ENCODE measurements around the gene C11orf91. TPM values are rescaled to one million over a fixed set of nuclear protein-coding genes. Genes with fewer than 3 reads are reported as not detected.

The C11orf91 gene
- total RNA-seq, 1 experiment from 2014 or later = 0.22 TPM

- Mint-ChIP-seq H3K4me1 (peaks cover 54% of the 10 kb centered on the region), H3K4me3 (no peak overlapping the region), H3K9me3 (peaks cover 16% of the 10 kb centered on the region), H3K27ac (no peak overlapping the region), H3K27me3 (ENCODE audit: low read depth) (no peaks in the 10 kb centered on the region), H3K36me3 (peaks cover 9% of the 10 kb centered on the region)
- TF ChIP-seq NFATC4 (CRISPR knock-in tag; IDR thresholded peaks at IDR 0.05) (no peak), RELA (CRISPR knock-in tag; IDR thresholded peaks at IDR 0.05; ENCODE audit: borderline replicate concordance) (no peak), CBFB (CRISPR knock-in tag; IDR thresholded peaks at IDR 0.05; ENCODE audit: low read depth) (no peak), MLX (CRISPR knock-in tag; IDR thresholded peaks at IDR 0.05) (no peak), ZNF263 (CRISPR knock-in tag; IDR thresholded peaks at IDR 0.05; ENCODE audit: low read depth) (no peak), ZNF219 (CRISPR knock-in tag; IDR thresholded peaks at IDR 0.05; ENCODE audit: borderline replicate concordance) (no peak)
- TF ChIP-seq, protein P1, sequence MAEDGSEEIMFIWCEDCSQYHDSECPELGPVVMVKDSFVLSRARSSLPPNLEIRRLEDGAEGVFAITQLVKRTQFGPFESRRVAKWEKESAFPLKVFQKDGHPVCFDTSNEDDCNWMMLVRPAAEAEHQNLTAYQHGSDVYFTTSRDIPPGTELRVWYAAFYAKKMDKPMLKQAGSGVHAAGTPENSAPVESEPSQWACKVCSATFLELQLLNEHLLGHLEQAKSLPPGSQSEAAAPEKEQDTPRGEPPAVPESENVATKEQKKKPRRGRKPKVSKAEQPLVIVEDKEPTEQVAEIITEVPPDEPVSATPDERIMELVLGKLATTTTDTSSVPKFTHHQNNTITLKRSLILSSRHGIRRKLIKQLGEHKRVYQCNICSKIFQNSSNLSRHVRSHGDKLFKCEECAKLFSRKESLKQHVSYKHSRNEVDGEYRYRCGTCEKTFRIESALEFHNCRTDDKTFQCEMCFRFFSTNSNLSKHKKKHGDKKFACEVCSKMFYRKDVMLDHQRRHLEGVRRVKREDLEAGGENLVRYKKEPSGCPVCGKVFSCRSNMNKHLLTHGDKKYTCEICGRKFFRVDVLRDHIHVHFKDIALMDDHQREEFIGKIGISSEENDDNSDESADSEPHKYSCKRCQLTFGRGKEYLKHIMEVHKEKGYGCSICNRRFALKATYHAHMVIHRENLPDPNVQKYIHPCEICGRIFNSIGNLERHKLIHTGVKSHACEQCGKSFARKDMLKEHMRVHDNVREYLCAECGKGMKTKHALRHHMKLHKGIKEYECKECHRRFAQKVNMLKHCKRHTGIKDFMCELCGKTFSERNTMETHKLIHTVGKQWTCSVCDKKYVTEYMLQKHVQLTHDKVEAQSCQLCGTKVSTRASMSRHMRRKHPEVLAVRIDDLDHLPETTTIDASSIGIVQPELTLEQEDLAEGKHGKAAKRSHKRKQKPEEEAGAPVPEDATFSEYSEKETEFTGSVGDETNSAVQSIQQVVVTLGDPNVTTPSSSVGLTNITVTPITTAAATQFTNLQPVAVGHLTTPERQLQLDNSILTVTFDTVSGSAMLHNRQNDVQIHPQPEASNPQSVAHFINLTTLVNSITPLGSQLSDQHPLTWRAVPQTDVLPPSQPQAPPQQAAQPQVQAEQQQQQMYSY (CRISPR knock-in tag; IDR thresholded peaks at IDR 0.05) = no peak
- DNase-seq (ENCODE audit: low spot score) (no peak), ATAC-seq (no peak)
- CTCF ChIA-PET = no interaction called here
- POLR2A ChIA-PET = no interaction called here
Observed at GRCh38 chr11:33665350-33666106, 35.1 kb downstream of the C11orf91 start.

DNA sequence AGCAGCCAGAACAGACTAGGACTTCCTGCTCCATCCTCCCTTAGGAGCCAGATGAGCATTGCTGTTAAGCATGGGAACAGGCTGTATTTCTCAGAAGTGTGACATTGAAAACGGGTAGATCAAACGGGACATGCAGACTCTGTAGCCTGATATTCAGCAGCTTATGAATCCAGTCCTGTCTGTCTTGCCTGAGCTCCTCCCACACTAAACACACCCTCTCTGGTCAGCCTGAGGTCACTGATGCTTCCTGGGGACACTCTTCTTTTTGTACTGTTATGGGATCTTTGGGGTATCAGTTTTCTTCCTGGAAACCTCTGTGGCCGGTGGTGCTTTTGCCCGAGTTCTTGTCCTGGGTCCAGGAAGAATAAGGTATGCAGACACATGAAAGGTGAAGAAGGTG lies 35.8 kb downstream of the C11orf91 start:
- Mint-ChIP-seq H3K4me1 (peaks cover 48% of the 10 kb centered on the region), H3K4me3 (no peak overlapping the region), H3K9me3 (peaks cover 13% of the 10 kb centered on the region), H3K36me3 (peaks cover 9% of the 10 kb centered on the region), H3K27ac (no peak overlapping the region), H3K27me3 (ENCODE audit: low read depth) (no peaks in the 10 kb centered on the region)
- CTCF ChIA-PET = no interaction called here
- ATAC-seq (no peak), DNase-seq (ENCODE audit: low spot score) (no peak)
- POLR2A ChIA-PET = no interaction called here
- TF ChIP-seq JAZF1 (CRISPR knock-in tag; IDR thresholded peaks at IDR 0.05) (no peak), NFYB (CRISPR knock-in tag; conservative IDR thresholded peaks at IDR 0.05; ENCODE audit: low read depth) (no peak), GTF2I (CRISPR knock-in tag; conservative IDR thresholded peaks at IDR 0.05) (no peak), ZBTB21 (CRISPR knock-in tag; IDR thresholded peaks at IDR 0.05; ENCODE audit: borderline replicate concordance) (no peak), MXD4 (CRISPR knock-in tag; IDR thresholded peaks at IDR 0.05; ENCODE audit: borderline replicate concordance) (no peak), ZNF121 (CRISPR knock-in tag; IDR thresholded peaks at IDR 0.05) (no peak), ZMAT4 (CRISPR knock-in tag; IDR thresholded peaks at IDR 0.05) (no peak), RORB (CRISPR knock-in tag; IDR thresholded peaks at IDR 0.05) (no peak), CREM (CRISPR knock-in tag; IDR thresholded peaks at IDR 0.05) (no peak), ZNF219 (CRISPR knock-in tag; IDR thresholded peaks at IDR 0.05; ENCODE audit: borderline replicate concordance) (no peak), MYBL2 (CRISPR knock-in tag; IDR thresholded peaks at IDR 0.05) (no peak)
- TF ChIP-seq, protein P2, sequence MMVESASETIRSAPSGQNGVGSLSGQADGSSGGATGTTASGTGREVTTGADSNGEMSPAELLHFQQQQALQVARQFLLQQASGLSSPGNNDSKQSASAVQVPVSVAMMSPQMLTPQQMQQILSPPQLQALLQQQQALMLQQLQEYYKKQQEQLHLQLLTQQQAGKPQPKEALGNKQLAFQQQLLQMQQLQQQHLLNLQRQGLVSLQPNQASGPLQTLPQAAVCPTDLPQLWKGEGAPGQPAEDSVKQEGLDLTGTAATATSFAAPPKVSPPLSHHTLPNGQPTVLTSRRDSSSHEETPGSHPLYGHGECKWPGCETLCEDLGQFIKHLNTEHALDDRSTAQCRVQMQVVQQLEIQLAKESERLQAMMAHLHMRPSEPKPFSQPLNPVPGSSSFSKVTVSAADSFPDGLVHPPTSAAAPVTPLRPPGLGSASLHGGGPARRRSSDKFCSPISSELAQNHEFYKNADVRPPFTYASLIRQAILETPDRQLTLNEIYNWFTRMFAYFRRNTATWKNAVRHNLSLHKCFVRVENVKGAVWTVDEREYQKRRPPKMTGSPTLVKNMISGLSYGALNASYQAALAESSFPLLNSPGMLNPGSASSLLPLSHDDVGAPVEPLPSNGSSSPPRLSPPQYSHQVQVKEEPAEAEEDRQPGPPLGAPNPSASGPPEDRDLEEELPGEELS (CRISPR knock-in tag; IDR thresholded peaks at IDR 0.05) = no peak
- TF ChIP-seq, protein P1 (CRISPR knock-in tag; IDR thresholded peaks at IDR 0.05) = no peak
- TF ChIP-seq, protein P3, sequence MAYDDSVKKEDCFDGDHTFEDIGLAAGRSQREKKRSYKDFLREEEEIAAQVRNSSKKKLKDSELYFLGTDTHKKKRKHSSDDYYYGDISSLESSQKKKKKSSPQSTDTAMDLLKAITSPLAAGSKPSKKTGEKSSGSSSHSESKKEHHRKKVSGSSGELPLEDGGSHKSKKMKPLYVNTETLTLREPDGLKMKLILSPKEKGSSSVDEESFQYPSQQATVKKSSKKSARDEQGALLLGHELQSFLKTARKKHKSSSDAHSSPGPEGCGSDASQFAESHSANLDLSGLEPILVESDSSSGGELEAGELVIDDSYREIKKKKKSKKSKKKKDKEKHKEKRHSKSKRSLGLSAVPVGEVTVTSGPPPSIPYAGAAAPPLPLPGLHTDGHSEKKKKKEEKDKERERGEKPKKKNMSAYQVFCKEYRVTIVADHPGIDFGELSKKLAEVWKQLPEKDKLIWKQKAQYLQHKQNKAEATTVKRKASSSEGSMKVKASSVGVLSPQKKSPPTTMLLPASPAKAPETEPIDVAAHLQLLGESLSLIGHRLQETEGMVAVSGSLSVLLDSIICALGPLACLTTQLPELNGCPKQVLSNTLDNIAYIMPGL (CRISPR knock-in tag; IDR thresholded peaks at IDR 0.05) = no peak
- TF ChIP-seq, protein P4, sequence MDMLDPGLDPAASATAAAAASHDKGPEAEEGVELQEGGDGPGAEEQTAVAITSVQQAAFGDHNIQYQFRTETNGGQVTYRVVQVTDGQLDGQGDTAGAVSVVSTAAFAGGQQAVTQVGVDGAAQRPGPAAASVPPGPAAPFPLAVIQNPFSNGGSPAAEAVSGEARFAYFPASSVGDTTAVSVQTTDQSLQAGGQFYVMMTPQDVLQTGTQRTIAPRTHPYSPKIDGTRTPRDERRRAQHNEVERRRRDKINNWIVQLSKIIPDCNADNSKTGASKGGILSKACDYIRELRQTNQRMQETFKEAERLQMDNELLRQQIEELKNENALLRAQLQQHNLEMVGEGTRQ (CRISPR knock-in tag; IDR thresholded peaks at IDR 0.05) = no peak
